Esophagus (tissue), 2 donors: ENCODE data around the gene TNFSF15. TPM values are rescaled to one million over a fixed set of nuclear protein-coding genes. Genes with fewer than 3 reads are reported as not detected.
"Not testable (repeated sequence)": the region's sequence is repeated elsewhere in the genome, so short reads cannot be mapped to it uniquely, and the experiment has no call there.

ENCODE experiments used
- H3K27ac ChIP-seq, 2 donors: one replicate each; pipeline ENCODE4 v1.5.1; 2013; ENCODE audit warnings: low read depth in 2 of 2, mild to moderate bottlenecking in 2 of 2, inconsistent platforms in 1 of 2, low read length in 1 of 2, moderate library complexity in 1 of 2
- H3K27me3 ChIP-seq, 2 donors: one replicate each; pipeline ENCODE4 v1.6.1; 2013; ENCODE audit warnings: low read length in 2 of 2, control low read depth in 1 of 2, mild to moderate bottlenecking in 1 of 2; ENCODE audit not compliant: insufficient read depth in 2 of 2, control insufficient read depth in 1 of 2
- H3K36me3 ChIP-seq, 2 donors: one replicate each; pipeline ENCODE4 v1.6.1; 2013; ENCODE audit warnings: low read length in 1 of 2; ENCODE audit not compliant: control insufficient read depth in 2 of 2, insufficient read depth in 2 of 2
- H3K4me1 ChIP-seq, 2 donors: one replicate each; pipeline ENCODE4 v1.6.1; 2013; ENCODE audit warnings: low read length in 1 of 2; ENCODE audit not compliant: control insufficient read depth in 2 of 2, insufficient read depth in 2 of 2
- H3K4me3 ChIP-seq, 2 donors: one replicate each; pipeline ENCODE4 v1.5.1; 2013; ENCODE audit warnings: low read length in 2 of 2, mild to moderate bottlenecking in 2 of 2, low read depth in 1 of 2, moderate library complexity in 1 of 2
- H3K9me3 ChIP-seq, 2 donors: one replicate each; pipeline ENCODE4 v1.6.1; 2013; ENCODE audit warnings: mild to moderate bottlenecking in 2 of 2, low read depth in 1 of 2, low read length in 1 of 2, moderate library complexity in 1 of 2; ENCODE audit not compliant: control insufficient read depth in 2 of 2, insufficient read depth in 1 of 2
- WGBS, 2 donors: extraction: QIAGEN DNeasy Blood & Tissue Kit; methylation state at CpG; one replicate each; pipeline ENCODE4 v1.1.7; 2013; 5-methylcytosine and 5-hydroxymethylcytosine counted together
- polyA plus RNA-seq, 2 donors: library from polyadenylated mRNA; stranded (reverse); fragments of 200-250 nt; gene quantifications; one replicate each; pipeline ENCODE4 v1.2.3, GENCODE V29; 2013
- donor health status: healthy with polysubstance abuse.
- donor health status: Bipolar disorder and iron deficiency.

TNFSF15 gene
- polyA plus RNA-seq, 2 donors: 0.75 to 0.79 TPM

- Histone ChIP-seq H3K4me1 (no peaks in the 10 kb centered on the region), H3K36me3 (no peaks in the 10 kb centered on the region), H3K4me3 (no peak overlapping the region), H3K27ac (no peak overlapping the region), H3K27me3 (no peaks in the 10 kb centered on the region), H3K9me3 (no peaks in the 10 kb centered on the region)
- WGBS, 2 donors: 78 to 90% methylated on average over 3 of the region's 3 CpGs
Observed at GRCh38 chr9:114745879-114746550, 59.8 kb downstream of the TNFSF15 start.

- Histone ChIP-seq H3K27ac (no peak overlapping the region), H3K36me3 (no peaks in the 10 kb centered on the region), H3K27me3 (no peaks in the 10 kb centered on the region), H3K4me1 (no peaks in the 10 kb centered on the region), H3K4me3 (no peak overlapping the region), H3K9me3 (no peaks in the 10 kb centered on the region)
- WGBS, 2 donors: 55 to 65% methylated on average over 6 of the region's 6 CpGs
Observed at GRCh38 chr9:114745108-114745848, 60.6 kb downstream of the TNFSF15 start.

- H3K9me3 ChIP-seq: no peaks in the 10 kb centered on the region
- H3K36me3 ChIP-seq: no peaks in the 10 kb centered on the region
- H3K4me3 ChIP-seq: no peak overlapping the region
- no peak overlapping the region for H3K27ac ChIP-seq
- H3K27me3 ChIP-seq: no peaks in the 10 kb centered on the region
- H3K4me1 ChIP-seq: no peaks in the 10 kb centered on the region
- 90 to 96% methylated on average over 3 of the region's 3 CpGs for WGBS, 2 donors
Observed at GRCh38 chr9:114743446-114743845, 62.4 kb downstream of the TNFSF15 start.

- Histone ChIP-seq H3K27ac (no peak overlapping the region), H3K9me3 (no peaks in the 10 kb centered on the region), H3K4me3 (no peak overlapping the region), H3K4me1 (no peaks in the 10 kb centered on the region), H3K27me3 (no peaks in the 10 kb centered on the region), H3K36me3 (no peaks in the 10 kb centered on the region)
- WGBS, 2 donors: 98 to 99% methylated on average over 2 of the region's 2 CpGs
Observed at GRCh38 chr9:114742947-114743346, 62.9 kb downstream of the TNFSF15 start.

- WGBS, 2 donors: 95 to 97% methylated on average over 1 of the region's 1 CpG
- H3K27me3 ChIP-seq, H3K4me1 ChIP-seq, H3K9me3 ChIP-seq, H3K36me3 ChIP-seq, H3K4me3 ChIP-seq, H3K27ac ChIP-seq: not testable (repeated sequence)
Observed at GRCh38 chr9:114741521-114741920, 64.3 kb downstream of the TNFSF15 start.

GRCh38 chr9:114738581-114739316 is 67.1 kb downstream of the TNFSF15 start:
- WGBS, 2 donors: 19 to 23% methylated on average over 8 of the region's 8 CpGs
- Histone ChIP-seq H3K4me3 (no peak overlapping the region), H3K27me3 (no peaks in the 10 kb centered on the region), H3K27ac (no peak overlapping the region), H3K9me3 (no peaks in the 10 kb centered on the region), H3K36me3 (no peaks in the 10 kb centered on the region), H3K4me1 (no peaks in the 10 kb centered on the region)

- 87 to 90% methylated on average over 4 of the region's 4 CpGs for WGBS, 2 donors
- Histone ChIP-seq H3K4me3 (no peak overlapping the region), H3K4me1 (no peaks in the 10 kb centered on the region), H3K36me3 (no peaks in the 10 kb centered on the region), H3K27ac (no peak overlapping the region), H3K9me3 (no peaks in the 10 kb centered on the region), H3K27me3 (no peaks in the 10 kb centered on the region)
Observed at GRCh38 chr9:114737847-114738246, 68.0 kb downstream of the TNFSF15 start.

GRCh38 chr9:114737118-114737517 is 68.7 kb downstream of the TNFSF15 start:
- H3K9me3 ChIP-seq: no peaks in the 10 kb centered on the region
- H3K4me3 ChIP-seq: no peak overlapping the region
- H3K27ac ChIP-seq: no peak overlapping the region
- WGBS, 2 donors: 56 to 78% methylated on average over 3 of the region's 3 CpGs
- H3K36me3 ChIP-seq: no peaks in the 10 kb centered on the region
- H3K27me3 ChIP-seq: no peaks in the 10 kb centered on the region
- H3K4me1 ChIP-seq: no peaks in the 10 kb centered on the region

GRCh38 chr9:114735704-114736103 is 70.1 kb downstream of the TNFSF15 start:
- Histone ChIP-seq H3K4me3 (no peak overlapping the region), H3K9me3 (no peaks in the 10 kb centered on the region), H3K27me3 (no peaks in the 10 kb centered on the region), H3K27ac (no peak overlapping the region), H3K36me3 (no peaks in the 10 kb centered on the region), H3K4me1 (no peaks in the 10 kb centered on the region)
- 59 to 60% methylated on average over 4 of the region's 4 CpGs for WGBS, 2 donors
